ENCODE measurements around the gene EPS8L3.

EPS8L3 gene

DNA sequence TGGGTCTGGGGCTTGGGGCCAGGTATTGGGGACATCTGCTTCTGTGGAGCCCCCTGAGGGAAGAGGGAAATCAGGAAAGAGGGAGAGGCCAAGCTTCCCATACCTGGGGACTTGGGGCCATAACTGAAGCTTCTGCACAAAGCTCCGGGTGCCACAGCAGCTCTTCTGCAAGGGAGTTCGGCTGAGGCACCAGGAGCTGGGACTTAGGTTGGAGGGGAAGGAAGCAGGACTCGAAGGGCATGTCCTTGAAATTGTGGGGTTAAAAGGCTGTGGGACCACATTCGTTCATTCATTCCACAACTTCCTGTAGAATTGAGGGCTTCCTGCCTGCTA lies 1.7 kb upstream of the EPS8L3 start:
- H3K9me2 ChIP-seq (replicated peaks; ENCODE audit: insufficient read depth, low read length): no peaks in the 10 kb centered on the region
- H3K4me3 ChIP-seq (ENCODE audit: low read length): no peak overlapping the region
- no peaks in the 10 kb centered on the region for H3F3A ChIP-seq (ENCODE audit: insufficient read depth, low read length)
- H4K20me1 ChIP-seq (ENCODE audit: insufficient read depth, low read length): no peaks in the 10 kb centered on the region
- DNase-seq: no peak
- no peaks in the 10 kb centered on the region for H3K36me3 ChIP-seq (replicated peaks; ENCODE audit: insufficient read depth, low read length)
- no peaks in the 10 kb centered on the region for H3K4me1 ChIP-seq (ENCODE audit: low read length)
- H3K9me3 ChIP-seq (replicated peaks; ENCODE audit: insufficient read depth, low read length): no peaks in the 10 kb centered on the region
- H3K27me3 ChIP-seq (replicated peaks; ENCODE audit: insufficient read depth, low read length): no peaks in the 10 kb centered on the region
- no peak overlapping the region for H3K9ac ChIP-seq (ENCODE audit: low read length)
- no peak overlapping the region for H3K4me2 ChIP-seq (ENCODE audit: low read depth, low read length)
- TF ChIP-seq, protein P1, sequence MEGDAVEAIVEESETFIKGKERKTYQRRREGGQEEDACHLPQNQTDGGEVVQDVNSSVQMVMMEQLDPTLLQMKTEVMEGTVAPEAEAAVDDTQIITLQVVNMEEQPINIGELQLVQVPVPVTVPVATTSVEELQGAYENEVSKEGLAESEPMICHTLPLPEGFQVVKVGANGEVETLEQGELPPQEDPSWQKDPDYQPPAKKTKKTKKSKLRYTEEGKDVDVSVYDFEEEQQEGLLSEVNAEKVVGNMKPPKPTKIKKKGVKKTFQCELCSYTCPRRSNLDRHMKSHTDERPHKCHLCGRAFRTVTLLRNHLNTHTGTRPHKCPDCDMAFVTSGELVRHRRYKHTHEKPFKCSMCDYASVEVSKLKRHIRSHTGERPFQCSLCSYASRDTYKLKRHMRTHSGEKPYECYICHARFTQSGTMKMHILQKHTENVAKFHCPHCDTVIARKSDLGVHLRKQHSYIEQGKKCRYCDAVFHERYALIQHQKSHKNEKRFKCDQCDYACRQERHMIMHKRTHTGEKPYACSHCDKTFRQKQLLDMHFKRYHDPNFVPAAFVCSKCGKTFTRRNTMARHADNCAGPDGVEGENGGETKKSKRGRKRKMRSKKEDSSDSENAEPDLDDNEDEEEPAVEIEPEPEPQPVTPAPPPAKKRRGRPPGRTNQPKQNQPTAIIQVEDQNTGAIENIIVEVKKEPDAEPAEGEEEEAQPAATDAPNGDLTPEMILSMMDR (IDR thresholded peaks at IDR 0.05; ENCODE audit: low read length): no peak
- TF ChIP-seq EZH2phosphoT487 (IDR thresholded peaks at IDR 0.05; ENCODE audit: low read length) (no peak), EZH2 (optimal IDR thresholded peaks at IDR 0.05; ENCODE audit: low read depth, low read length) (no peak)
- no peak overlapping the region for H3K27ac ChIP-seq (ENCODE audit: low read length)
- H3K79me2 ChIP-seq (ENCODE audit: low read length): no peaks in the 10 kb centered on the region
- H2AFZ ChIP-seq (ENCODE audit: low read length): no peak overlapping the region

DNA sequence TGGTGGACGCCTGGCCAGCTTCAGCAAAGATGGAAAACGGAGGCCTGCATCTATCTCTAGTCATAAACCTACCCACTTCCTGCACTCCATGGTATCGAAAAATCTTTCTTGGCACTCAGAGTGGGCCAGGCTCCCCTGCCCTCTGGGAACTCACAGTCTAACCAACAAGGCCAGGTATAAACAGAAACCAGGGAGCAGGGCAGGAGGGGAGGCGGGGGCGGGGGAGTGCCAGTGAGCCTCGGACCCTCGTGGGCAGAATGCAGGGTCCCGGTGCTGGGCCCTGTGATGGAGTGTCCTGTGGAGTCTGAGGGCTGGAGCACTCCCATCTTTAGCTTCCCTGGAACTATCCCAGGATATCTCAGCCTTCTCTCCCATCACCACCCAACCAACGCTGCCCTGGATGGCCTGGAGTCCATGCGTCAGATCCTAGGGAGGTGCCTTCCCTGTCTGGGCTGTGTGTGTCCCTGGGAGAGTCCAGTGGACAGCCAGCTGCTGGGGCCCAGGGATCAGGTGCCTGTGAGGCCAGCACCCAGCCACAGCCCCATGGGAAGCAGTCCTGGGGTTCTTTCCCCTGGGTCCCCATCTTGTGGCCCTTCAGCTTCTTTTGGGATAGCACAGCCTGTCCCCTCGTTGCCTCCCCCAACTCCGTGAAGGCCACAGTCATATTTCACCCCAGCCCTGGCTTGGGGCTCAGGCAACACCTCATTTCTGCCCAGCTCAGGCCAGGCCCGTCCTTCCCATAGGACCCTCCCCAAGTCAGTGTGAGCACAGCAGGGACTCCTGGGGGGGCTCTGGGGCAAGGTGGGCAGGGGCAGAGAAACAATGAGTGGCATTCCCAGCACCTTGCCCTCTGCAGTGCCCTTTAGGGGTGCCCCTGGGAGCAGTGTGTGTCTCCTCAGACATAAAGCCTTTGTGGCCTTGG lies 1.1 kb upstream of the EPS8L3 start:
- H3K4me2 ChIP-seq (ENCODE audit: low read depth, low read length): no peak overlapping the region
- H3F3A ChIP-seq (ENCODE audit: insufficient read depth, low read length): no peaks in the 10 kb centered on the region
- no peaks in the 10 kb centered on the region for H3K9me2 ChIP-seq (replicated peaks; ENCODE audit: insufficient read depth, low read length)
- H3K36me3 ChIP-seq (replicated peaks; ENCODE audit: insufficient read depth, low read length): no peaks in the 10 kb centered on the region
- H3K27ac ChIP-seq (ENCODE audit: low read length): no peak overlapping the region
- no peaks in the 10 kb centered on the region for H3K4me1 ChIP-seq (ENCODE audit: low read length)
- H3K79me2 ChIP-seq (ENCODE audit: low read length): no peaks in the 10 kb centered on the region
- TF ChIP-seq EZH2 (optimal IDR thresholded peaks at IDR 0.05; ENCODE audit: low read depth, low read length) (no peak), EZH2phosphoT487 (IDR thresholded peaks at IDR 0.05; ENCODE audit: low read length) (no peak)
- TF ChIP-seq, protein P1 (IDR thresholded peaks at IDR 0.05; ENCODE audit: low read length): no peak
- no peak for DNase-seq
- H3K4me3 ChIP-seq (ENCODE audit: low read length): no peak overlapping the region
- H3K9me3 ChIP-seq (replicated peaks; ENCODE audit: insufficient read depth, low read length): no peaks in the 10 kb centered on the region
- H3K9ac ChIP-seq (ENCODE audit: low read length): no peak overlapping the region
- no peak overlapping the region for H2AFZ ChIP-seq (ENCODE audit: low read length)
- H4K20me1 ChIP-seq (ENCODE audit: insufficient read depth, low read length): no peaks in the 10 kb centered on the region
- H3K27me3 ChIP-seq (replicated peaks; ENCODE audit: insufficient read depth, low read length): no peaks in the 10 kb centered on the region

DNA sequence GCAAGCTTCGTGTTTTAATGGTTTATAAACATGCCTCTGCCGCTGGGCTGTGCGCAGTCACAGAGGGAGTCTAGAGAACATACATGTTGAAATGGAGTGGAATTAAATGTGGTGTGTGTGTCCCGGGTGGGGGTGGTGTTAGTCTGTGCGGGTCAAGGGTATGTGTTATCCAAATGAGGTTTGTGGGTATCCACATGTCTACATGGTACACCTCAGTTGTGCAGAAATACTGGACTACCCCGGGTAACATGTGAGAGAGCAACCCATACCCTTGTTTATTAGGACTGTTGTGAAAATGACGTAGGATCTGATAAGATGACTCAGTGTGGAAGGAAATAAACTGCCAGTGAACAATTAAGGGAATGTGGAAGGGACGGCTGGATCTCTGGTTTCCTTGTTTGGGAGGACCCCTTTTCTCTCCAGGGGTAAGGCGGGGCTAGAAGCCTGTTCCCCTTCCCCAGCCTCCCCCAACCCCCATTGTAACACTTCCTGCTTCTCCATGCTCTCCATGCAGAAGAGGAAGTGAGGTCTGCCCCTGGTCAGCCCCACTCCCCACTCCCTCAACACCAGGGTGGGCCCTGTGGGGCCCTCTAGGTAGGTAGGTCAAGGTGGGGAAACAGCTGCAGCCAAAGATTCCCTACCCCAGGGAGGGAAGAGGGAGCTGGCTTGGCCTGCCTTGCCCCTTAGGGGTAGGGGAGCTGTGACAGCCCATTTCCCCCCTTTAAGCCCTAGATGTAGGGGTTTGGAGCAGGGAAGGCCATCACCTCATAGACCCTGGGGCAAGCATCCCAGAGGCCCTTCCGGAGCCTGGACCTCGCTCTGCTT lies 690 bp downstream of the EPS8L3 start:
- Histone ChIP-seq H2AFZ (ENCODE audit: low read length) (no peak overlapping the region), H3K9ac (ENCODE audit: low read length) (no peak overlapping the region)
- DNase-seq: no peak

More for the DNA sequence above, 690 bp downstream of the EPS8L3 start:
- Histone ChIP-seq H3K4me3 (ENCODE audit: low read length) (no peak overlapping the region), H3K4me1 (ENCODE audit: low read length) (no peaks in the 10 kb centered on the region), H3K27me3 (replicated peaks; ENCODE audit: insufficient read depth, low read length) (no peaks in the 10 kb centered on the region), H3K9me2 (replicated peaks; ENCODE audit: insufficient read depth, low read length) (no peaks in the 10 kb centered on the region), H3K9me3 (replicated peaks; ENCODE audit: insufficient read depth, low read length) (no peaks in the 10 kb centered on the region), H3K4me2 (ENCODE audit: low read depth, low read length) (no peak overlapping the region), H3K27ac (ENCODE audit: low read length) (no peak overlapping the region), H3K36me3 (replicated peaks; ENCODE audit: insufficient read depth, low read length) (no peaks in the 10 kb centered on the region), H3K79me2 (ENCODE audit: low read length) (no peaks in the 10 kb centered on the region), H4K20me1 (ENCODE audit: insufficient read depth, low read length) (no peaks in the 10 kb centered on the region), H3F3A (ENCODE audit: insufficient read depth, low read length) (no peaks in the 10 kb centered on the region)
- TF ChIP-seq, protein P1 (IDR thresholded peaks at IDR 0.05; ENCODE audit: low read length): no peak
- no peak for TF ChIP-seq EZH2 (optimal IDR thresholded peaks at IDR 0.05; ENCODE audit: low read depth, low read length)
- TF ChIP-seq EZH2phosphoT487 (IDR thresholded peaks at IDR 0.05; ENCODE audit: low read length): no peak

Measured in MM.1S (cell line).